A549 treated with DMSO at 1 μM for 4 hours (cell line): ENCODE measurements around the gene TNK2. TPM values are rescaled to one million over a fixed set of nuclear protein-coding genes. Genes with fewer than 3 reads are reported as not detected.

Experiments used
- total RNA-seq: library from RNA; stranded (reverse); fragments of 200-300 nt; extraction: Qiagen RNA extraction; gene quantifications from 5 replicates; pipeline ENCODE4 v1.2.3, GENCODE V29; 2022; ENCODE audit warnings: low read depth

Gene TNK2
- total RNA-seq: 16.5 to 20.4 TPM (median 18.7 TPM) in 5 replicates

DNA sequence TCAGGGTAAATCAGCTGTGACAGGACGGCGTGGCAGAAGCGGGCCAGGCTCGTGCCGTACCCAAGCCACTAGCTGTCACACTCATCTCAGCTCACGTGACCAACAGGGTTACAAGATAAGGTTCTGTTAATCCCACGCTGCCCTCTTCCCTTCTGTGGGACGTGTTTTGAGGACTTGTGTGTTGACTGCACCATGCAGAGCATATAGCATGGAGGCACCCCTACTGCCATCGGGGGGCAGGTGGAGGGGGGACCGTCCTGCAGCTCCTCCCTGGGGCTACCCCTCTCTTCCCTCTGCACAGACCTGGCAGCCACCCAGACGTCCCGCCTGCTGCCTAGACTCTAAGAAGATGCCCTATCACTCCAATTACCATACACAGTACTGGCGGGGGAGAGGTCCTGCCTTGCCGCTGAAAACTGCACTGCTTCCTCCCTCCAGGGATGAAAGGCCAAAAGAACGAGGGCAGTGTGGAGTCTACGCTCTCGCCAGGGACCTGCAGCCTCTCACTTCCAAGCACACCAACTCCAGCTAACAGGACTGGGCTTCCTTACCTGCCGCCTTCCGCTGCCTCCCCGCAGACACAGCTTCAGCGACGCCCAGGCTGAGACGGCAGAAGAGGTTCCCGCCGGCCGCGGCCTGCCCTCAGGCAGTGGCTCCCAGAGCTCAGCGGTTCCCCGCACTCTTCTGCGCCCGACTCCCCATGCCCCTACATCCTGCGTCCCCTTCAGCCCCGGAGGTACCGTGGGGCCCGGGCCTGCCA is at the start of gene TNK2:
TNK2 (minus strand) TSS at position 618 of the 760 bp plus-strand sequence. CDS start 19,963 bp downstream, outside the sequence.

Other genes starting within 250 kb of the TNK2 start
- gene MUC20, start 187.6 kb downstream of the TNK2 start, total RNA-seq: 0.36 to 1.1 TPM (median 0.57 TPM) in 5 replicates
- 0.05 to 0.06 TPM in 2 of 5 replicates, not detected in the others for gene MUC4, start 96.6 kb downstream of the TNK2 start, total RNA-seq
- gene TFRC, start 173.5 kb upstream of the TNK2 start, total RNA-seq: 101 to 120 TPM (median 108 TPM) in 5 replicates